NOMO-1 (cell line): ENCODE measurements around the gene SULT4A1.

Experiments used
- DNase-seq, 2 experiments: peaks; one replicate each; lab custom pipeline; 2025; ENCODE audit not compliant: unreplicated experiment in 2 of 2; lab: John Stamatoyannopoulos, UW

Gene SULT4A1

DNA sequence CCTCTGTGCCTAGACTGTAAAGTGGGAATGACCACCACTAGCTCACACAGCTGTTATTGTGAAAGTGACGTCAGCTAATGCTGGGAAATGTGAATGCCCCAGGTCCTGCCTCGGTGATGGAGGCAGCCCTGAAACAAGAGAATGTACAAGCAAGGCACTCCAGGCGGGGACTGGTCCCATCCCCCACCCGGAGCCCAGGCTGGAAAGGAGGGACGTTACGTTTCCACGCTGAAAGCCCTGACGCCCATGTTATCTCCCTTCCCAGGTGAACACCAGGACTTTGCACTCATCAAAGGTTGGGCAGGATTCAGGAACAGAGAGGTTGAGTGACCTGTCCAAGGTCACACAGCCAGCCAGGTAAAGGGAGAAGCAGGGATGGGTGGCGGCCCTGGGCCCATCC, 784 bp downstream of the SULT4A1 start:
- no peak for DNase-seq

DNA sequence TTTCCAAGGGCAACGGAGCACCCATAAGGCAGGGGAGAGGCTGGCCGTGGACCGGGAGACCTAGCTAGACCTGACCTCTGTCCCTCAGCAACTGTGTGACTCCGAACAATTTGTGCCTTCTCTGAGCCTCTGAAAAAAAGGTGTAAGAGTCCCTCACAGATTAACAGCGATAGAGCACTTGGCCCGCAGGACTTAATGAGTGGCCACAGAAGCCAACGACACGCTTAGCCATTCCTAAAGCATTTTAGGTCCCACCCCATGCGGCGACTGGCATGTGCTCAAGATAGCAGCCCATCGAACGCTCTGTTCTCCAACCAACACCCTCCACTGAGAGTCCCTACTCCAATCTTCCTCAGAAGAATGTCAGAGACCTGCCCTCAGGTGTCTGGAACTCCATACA, 1.5 kb downstream of the SULT4A1 start:
- no peak for DNase-seq

DNA sequence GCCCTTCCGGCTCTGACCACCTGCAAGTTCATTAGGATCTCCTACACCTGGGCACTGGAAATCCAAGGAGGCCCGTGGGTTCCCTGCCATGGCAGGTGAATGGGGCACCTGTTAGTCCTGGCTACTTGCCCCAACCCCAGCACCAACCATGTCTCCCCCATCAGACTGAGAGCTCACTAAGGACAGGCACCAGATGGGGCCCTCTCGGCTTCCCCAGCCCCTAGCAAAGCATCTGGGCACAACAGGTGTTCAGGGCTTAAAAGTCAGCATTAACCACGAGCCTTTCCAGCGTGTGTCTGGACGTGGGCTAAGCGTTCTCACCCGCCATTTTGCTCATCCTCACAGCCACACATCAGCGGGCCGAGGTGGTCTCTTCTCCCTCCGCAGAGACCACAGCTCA, 2.2 kb downstream of the SULT4A1 start:
- DNase-seq: no peak

DNA sequence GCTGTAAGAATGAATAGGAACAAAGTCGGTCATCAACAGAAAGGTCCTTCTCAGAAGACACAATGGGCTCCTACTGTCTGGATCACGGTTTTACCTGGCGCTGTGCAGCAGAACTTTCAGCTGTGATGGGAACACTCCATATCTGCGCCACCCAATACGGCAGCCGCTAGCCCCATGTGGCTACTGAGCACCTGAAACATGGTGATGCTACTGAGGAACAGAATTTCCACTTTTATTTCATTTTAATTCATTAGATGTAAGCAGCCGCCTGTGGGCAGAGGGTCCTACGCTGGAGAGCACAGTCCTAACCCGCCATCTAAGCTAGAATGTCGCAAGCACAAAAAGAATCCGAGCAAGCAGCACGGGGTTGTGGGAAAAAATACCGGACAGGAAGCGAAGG, 2.7 kb downstream of the SULT4A1 start:
- DNase-seq: no peak

DNA sequence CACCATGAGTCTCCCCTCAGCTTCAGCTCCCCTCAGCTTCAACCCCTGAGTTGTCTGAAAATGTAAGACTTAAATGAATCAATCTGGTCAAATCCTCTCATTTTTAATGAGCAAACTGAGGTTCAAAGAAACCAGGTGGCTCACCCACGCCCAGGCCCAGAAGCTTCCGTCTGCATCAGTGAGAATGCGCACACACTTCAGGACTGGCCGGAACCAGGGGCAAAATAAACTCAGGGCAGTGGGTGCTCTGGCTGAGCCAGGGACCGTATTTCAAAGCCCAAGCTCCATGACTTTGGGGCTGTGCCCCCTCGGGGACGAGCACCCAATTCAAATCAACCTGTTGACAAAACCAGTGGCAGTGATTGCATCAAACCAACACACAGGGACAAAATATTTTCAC, 3.1 kb downstream of the SULT4A1 start:
- DNase-seq: no peak

DNA sequence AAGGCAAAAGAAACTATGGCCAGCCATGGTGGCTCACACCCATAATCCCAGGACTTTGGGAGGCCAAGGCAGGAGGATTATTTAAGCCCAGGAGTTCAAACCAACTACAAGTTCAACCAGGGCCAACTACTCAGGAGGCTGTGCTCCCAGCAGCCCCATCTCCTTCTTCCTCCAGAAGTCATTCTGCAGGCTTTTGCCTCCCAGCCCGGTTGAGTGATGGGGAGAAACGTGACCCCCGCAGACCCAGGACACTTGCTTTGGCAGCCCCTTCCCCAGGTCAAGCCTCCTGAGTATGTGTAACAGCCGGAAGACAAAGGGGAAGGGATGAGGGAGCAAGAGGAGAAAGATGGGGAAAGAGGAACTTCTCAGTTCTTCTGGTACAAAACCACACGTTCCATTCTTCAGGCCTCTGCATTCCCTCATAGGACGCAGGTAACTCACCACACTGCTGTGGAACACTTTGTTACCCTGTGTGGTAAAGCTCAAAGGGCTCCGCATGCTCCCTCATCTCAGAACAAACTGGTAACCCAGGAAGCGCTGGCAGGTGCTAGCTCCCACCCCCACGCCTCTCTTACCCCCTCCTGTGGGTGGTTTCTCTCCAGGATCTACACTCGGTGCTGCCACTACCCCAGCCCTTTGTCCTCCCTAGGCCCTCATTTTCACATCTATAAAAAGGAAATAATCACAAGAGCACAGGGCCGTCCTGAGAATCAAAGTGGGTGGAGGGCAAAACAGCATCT, 4.0 kb downstream of the SULT4A1 start:
- DNase-seq: no peak

DNA sequence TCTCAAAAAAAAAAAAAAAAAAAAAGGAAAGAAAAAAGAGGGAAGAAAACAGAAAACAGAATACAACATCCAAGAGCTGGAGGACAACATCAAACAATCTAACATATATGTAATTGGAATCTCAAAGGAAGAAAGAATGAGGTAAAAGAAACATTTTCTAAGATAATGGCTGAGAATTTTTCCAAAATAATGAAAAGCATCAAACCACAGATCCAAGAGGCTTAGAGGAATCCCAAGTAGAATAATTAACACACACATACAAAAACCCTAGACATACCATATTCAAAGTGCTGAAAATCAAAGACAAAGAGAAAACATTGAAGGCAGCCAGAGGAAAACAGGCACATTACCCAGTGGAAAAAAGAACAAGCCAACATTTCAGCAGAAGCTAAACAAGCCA, 4.9 kb downstream of the SULT4A1 start:
- DNase-seq: no peak

DNA sequence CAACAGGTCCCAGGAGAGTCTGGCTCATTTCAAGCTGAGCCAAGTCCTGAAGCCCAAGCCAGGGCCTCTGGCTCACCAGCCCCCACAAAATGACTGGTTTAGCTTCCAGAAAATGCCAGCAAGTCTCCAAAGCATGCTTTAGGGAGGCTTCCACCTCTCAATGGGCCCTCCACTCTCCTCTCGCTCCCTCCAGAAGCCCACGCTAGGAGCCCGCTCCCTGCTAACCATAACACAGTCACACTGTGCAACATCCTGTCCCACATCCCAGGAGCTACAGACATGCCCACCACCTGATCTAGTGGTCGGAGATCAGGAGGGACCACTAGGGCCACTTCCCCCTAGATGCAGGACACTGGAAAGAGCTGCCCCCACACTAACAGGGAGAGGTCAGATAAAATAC, 6.9 kb downstream of the SULT4A1 start:
- no peak for DNase-seq

DNA sequence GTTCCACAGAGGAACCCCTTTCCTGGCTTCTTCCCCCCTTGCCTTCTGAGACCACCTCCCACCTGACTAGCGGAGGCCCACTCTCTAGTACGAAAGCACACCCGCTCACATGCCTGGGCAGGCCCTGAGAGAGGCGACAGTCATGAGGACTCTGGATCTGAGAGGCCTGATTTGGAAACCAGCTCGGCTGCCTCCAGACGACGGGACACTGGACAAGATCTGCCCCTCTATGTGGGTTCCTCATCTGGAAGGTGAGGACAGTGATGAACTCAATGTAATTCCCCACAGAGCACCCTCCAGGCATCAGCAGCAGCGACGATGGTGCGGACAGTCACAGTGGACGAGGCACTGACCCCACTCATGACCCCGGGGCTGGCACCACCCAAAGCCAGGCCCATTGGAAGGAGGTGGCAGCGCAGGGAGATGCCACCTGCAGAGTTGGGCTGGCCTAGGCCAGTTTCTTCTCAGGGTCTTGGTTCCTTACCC, 7.5 kb downstream of the SULT4A1 start:
- DNase-seq: no peak

DNA sequence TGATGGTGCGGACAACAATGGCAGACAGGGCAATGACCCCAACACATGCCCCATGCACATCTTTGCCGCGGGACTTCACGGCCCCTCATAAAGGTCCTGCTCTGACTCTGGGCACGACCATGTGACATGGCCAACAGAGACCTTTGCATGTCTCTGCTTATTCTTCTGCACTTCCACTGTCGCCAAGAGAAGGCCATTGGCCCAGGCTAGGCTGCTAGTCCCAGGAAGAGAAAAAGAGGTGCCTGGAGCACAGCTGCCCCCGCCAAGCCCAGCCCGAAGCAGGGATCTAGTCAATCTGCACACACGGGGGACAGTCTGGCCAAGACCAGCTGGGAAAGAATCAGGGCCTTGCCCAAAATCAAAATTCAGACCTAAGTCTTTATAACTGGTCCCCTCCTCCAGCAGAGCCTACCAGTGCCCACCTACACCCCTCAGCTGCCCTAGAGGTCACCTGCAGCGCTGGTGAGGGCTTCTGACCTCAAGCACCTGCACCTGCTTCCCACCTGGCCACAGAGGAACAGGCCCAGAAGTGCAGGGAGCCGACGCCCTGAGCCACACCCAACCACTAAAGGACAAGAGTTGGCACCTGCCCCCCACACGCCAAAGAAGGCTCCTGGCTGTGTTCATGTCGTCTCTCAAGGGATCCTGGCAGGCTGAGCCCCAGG, 8.1 kb downstream of the SULT4A1 start:
- no peak for DNase-seq

DNA sequence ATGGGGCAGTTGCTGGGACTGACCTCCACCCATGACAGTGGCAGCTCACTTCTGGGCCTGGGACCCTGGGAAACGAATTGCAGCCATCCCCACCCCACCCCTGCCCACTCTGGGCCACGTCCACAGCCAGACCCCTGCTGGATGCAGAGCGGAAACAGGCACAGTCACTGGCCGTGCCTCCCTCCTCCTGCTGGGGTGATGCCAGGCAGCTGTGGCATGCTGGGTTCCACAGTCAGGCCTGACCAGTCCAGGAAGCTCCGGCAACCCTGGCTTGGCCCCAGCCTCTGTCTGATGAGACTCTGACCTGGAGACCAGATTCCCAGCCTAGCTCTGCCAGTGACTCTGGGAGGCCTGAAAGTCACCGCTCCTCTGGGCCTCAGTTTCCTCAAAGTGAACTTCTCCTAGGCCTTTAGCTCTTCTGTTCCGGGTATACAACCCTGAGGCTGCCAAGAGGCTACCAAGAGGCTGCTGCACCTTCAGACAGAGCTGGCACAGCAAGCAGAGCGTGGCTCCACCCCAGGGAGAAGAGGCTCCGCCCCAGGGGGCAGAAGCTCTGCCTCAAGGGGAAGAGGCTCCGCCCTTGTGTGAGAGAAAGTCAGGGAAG, 8.9 kb downstream of the SULT4A1 start:
- DNase-seq: no peak

DNA sequence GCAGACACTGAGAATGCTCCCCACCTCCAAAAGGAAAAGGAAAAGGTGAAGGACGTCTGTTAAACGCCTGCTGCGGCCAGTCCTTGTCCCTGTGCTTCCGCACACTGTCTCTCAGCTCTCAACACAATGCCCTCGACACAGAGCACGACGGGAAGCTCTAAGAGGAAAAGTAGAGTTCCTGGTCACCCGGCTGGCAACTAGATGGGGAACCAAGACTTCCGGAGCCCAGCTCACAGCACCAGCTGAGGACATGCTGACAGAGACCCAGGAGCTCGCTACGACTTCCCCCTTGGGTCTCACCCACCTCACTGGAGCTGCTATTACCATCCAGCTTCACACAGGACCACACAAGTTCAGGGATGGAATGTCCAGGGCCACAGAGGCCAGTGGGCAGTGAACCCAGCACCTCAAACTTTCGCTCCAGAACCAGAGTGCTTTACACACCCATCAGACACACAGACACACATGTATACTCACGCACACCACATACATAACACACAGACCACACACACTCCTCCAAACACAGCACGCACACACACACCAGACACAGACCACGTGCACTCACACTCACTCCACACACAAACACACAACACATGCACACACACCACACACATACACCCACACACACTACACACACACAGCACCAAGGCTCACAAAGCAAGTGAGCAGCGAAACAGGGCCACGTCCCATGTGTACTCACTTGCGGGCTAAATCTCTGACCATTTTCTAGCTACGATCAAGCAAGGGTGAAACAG, 9.6 kb downstream of the SULT4A1 start:
- DNase-seq: no peak

DNA sequence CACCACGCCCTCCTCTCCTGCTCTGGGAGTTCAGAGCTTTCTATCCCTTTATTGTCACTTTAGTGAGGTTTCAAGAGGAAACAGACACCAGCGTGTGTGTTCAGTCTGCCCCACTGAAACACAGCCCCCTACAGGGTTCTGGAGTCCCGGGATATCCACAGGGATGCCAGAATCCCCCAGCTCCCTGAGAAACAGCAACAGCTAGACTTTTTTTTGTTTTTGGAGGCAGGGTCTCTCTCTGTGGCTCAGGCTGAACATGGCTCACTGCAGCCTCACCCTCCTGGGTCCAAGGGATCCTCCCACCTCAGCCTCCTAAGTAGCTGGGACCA, 10.4 kb downstream of the SULT4A1 start:
- no peak for DNase-seq

DNA sequence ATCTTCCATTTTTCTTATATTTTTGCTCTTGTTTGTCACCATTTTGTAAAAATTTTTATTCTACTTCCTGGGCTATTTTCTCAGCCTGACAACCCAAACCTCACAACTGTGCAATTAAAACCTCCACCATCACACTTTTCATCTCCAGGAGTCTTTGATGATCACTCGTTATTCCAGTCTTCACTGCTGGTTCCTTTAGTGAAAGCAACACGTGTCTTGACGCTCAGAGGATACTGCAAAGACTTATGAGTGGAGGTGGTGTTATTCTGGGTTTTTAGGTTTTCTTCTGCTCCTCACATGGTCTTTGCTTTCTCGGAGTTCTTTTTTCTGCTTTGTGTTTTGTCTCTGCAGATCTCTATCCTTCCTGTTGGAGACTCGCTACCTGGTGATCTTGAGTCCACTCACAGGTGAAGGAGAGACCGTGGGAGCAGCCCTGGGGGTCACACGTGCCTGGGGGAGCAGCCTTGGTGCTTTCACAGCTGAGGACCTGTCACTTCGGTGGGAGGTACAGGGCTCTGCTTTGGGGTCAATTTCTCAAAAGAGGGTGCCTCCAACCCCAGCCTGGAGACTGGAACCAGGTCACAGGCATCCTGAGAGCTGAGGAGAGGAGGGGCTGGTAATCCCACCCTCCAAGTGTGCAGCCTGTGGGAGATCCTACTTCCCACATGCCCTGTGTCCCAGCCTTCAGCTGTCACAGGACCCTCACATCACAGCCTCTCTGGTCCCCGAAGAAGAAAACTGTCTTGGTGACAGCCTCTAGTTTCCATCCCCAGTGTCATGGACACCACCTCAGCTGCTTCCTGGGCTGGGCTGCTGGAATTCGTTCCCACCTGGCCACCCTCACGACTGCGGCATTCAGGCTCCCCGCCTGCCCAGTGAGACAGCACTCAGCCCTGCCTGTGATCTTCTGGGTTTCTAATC, 11.0 kb downstream of the SULT4A1 start:
- DNase-seq: no peak

DNA sequence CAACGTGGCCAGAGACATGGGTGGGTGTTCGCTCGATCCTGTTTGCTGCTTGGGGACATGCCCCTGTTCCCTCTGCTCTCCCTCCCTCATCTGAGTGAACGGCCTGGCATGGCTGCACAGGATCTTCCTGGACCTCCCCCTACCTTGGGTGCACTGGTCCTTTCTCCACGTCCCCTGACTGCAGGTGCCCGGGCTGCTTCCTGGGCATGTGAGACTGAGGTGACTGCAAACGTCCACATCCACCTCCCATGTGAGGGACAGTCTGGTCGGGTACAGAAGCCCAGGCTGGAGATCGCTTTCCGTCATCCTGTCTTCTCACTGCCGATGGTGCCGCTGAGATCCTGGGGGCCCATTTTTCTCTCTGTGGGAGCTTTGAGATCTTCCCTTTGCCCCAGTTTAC, 11.8 kb downstream of the SULT4A1 start:
- no peak for DNase-seq

DNA sequence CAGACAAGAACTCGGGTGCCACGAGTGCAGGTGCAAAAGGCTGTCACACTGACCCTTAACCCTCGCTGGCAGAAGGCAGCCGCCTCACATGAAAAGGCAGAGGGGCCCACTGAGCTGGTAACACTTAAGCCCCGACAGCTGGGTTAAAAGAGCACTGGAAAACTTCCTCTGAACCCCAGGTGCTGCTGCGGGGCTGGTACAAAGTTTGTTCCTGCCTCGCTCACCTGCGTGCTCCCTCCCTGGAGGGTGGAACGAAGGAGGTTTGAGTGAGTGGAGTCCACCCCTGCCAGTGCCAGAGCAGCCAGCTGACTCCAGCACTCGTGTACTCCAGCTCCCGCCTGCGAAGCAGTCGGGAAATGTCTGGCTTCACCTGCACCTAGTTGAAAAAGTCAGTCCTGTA, 12.6 kb downstream of the SULT4A1 start:
- DNase-seq: no peak

DNA sequence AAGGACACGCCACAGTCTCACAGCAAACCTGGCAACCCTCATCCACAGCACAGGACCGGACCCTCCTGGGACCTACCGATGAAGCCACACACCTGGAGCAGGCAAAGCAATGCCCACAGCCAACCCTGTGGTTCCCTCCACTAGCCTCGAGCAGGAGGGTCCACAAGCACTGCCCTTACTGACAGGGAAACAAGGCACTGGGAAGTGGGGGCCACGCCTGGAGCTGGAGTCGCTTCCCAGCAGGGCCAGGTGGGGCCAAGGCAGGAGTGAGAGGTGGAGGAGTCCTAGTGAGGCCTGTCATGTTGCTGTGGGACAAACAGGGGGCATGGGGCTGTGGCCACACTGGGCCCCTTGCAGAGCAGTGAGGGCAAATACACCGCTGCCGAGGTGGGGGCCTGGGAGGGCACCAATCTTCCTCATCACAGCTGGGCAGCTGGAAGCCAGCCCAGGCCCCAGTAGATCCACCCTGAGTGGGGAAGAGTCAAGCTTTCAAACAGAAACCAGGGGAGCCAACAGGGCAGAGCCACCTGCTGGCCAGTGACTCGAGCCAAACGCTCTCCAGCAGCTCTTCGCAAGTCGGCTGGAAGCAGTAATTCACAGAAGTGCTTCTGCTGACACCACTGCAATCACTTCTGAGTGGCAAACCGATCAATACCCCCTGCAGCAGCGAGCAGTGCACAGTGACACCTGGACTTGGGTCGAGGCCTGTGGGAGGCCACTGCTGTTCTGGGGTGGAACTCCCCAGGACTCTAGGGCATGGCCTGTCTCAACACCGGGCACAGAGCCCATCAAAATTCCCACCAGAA, 13.7 kb downstream of the SULT4A1 start:
- DNase-seq: no peak

DNA sequence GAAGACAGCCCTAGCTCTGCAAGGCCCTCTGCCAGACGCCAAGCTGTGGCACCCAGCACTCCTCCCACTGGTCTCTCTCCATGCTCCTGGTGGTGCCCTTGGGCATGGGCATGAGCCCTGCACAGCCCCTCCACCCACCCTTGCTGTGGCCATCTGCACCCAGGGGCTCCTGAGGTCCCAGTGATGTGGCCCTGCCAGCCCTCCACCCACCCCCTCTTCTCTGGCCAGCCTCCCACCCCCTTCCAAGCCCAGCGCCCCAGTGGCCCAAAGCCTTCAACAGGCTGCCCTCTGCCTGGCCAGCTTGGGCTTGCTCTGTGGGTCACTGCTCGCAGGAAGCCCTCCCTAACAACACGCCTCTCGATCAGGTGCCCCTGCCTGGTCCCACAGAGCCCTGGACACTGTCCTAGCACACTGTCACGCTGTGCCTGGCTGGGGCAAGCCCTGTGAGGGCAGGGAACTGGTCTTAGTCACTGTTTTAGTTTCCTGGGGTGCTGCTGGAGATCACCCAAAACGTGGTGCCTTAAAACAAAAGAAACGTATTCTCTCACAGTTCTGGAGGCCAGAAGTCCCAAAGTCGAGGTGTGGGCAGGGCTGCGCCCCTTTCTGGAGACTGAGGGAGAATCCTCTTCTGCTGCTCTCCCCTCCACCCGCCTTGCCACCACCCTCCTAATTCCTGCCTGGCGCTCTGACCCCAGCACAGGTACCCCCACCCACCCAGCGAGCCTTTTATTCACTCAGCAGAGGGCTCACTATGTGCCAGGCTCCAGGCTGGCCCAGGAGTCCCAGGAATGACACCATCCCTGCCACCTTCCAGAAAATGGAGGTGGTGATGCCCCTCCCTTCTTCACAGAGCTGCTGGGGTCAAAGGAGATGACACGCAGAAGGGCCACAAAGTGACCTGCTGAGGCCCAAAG, 14.7 kb downstream of the SULT4A1 start:
- no peak for DNase-seq

DNA sequence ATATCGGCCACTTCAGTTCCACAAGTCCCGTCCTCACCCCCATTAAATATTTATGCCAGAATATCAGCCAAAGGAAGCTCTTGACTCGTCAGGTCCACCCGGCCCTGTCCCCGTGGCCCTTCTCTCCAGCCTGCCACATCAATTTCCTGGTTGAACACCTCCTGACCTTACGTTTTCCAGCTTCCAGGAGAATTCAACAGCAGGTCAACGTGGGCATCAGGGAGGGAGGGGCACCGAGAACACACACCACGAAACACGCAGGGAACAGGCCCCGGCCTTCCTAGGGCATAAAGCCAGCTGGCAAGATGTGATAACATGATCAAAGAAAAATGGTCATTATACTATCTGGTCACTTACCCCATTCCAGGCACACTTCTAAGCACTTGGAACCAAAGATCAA, 15.3 kb downstream of the SULT4A1 start:
- no peak for DNase-seq
